ENCODE data around the gene IL25. TPM values are rescaled to one million over a fixed set of nuclear protein-coding genes. Genes with fewer than 3 reads are reported as not detected.

IL25 gene
- total RNA-seq, 4 donors from 2014 or later: not detected

DNA sequence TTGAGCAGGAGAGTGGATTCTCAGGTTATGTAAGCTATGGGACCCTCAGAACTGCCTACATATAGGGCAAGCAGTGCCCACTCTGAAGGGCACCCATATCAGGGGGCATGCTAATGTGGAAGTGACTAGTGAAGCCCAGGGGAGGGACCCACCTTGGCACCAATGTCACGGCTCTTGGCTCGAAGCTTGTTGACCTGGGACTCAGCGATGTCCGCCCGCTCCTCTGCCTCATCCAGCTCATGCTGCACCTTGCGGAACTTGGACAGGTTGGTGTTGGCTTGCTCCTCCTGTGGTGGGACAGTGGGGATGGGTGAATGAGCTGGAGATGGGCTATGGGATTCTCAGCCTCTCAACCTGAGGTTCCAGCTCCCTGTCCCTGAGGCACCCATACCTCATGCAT is 9.7 kb downstream of the IL25 start:
- H3K36me3 ChIP-seq: peaks cover 0 to 15% of the 10 kb centered on the region in 2 donors
- intact Hi-C loops (cut with DNase I; ENCODE audit: low total_unique reads): no loop called here

DNA sequence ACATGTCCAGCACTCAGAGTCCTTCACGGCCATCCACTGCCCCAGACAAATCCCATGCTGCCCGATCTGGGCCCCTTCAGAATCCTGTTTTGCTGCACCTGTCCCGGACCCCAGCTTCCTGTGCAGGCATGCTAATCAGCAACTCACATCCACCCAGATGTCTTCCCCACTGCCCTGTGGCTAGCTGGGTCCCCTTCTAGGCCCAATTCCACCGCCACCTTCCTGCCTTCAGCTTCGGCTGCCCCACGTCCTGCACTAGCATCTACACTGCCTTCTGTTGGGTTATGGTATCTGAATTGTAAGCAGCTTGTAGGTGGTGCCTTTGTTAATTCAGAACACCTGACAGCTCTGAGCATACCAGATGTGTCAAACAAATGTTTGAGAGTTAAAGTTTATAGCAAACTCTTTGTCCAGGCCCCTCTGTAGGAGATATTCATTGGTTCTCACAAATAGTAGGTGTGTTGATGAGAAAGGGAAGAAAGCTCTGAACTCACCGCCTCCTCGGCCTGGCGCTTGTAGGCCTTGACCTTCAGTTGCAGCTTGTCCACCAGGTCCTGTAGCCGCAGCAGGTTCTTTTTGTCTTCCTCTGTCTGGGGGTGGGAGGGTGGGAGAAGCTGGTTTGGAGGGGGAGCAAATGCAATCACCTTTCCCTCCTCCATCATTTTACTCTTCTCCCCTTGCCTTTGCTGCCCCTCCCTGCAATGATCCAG is 10.3 kb downstream of the IL25 start:
- in situ Hi-C loops (cut with MboI; ENCODE audit: low sequenced_read_pairs in 4 of 4) (loop anchor here in 3 of 4 donors (5.0 to 10.0 kb wide), 3 partner anchors 48 to 118 kb away; no protein-coding TSS in a partner anchor), intact Hi-C loops (cut with DNase I; ENCODE audit: low total_unique reads) (no loop called here)
- Histone ChIP-seq H3K27ac (no peak overlapping the region), H3K4me3 (no peak overlapping the region), H3K4me1 (no peaks in the 10 kb centered on the region), H3K9me3 (no peaks in the 10 kb centered on the region), H3K36me3 (peaks cover 0 to 15% of the 10 kb centered on the region in 2 donors), H3K27me3 (no peaks in the 10 kb centered on the region)
- no peak for ATAC-seq
- TF ChIP-seq POLR2A (IDR thresholded peaks at IDR 0.05): no peak
- TF ChIP-seq, protein P1, sequence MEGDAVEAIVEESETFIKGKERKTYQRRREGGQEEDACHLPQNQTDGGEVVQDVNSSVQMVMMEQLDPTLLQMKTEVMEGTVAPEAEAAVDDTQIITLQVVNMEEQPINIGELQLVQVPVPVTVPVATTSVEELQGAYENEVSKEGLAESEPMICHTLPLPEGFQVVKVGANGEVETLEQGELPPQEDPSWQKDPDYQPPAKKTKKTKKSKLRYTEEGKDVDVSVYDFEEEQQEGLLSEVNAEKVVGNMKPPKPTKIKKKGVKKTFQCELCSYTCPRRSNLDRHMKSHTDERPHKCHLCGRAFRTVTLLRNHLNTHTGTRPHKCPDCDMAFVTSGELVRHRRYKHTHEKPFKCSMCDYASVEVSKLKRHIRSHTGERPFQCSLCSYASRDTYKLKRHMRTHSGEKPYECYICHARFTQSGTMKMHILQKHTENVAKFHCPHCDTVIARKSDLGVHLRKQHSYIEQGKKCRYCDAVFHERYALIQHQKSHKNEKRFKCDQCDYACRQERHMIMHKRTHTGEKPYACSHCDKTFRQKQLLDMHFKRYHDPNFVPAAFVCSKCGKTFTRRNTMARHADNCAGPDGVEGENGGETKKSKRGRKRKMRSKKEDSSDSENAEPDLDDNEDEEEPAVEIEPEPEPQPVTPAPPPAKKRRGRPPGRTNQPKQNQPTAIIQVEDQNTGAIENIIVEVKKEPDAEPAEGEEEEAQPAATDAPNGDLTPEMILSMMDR (IDR thresholded peaks at IDR 0.05 in 4 of 5, conservative IDR thresholded peaks at IDR 0.05 in 1 of 5): no peak
- DNase-seq: no peak

More for the DNA sequence above, 9.7 kb downstream of the IL25 start:
- Histone ChIP-seq H3K4me1 (no peaks in the 10 kb centered on the region), H3K27me3 (no peaks in the 10 kb centered on the region), H3K27ac (no peak overlapping the region), H3K9me3 (no peaks in the 10 kb centered on the region), H3K4me3 (no peak overlapping the region)
- ATAC-seq (no peak), DNase-seq (peak in 1 of 2 donors; percentile 21)
- TF ChIP-seq, protein P1 (IDR thresholded peaks at IDR 0.05 in 4 of 5, conservative IDR thresholded peaks at IDR 0.05 in 1 of 5): no peak
- no peak for TF ChIP-seq POLR2A (IDR thresholded peaks at IDR 0.05)
- in situ Hi-C loops (cut with MboI; ENCODE audit: low sequenced_read_pairs in 4 of 4): loop anchor here in 3 of 4 donors (5.0 to 10.0 kb wide), 3 partner anchors 47 to 117 kb away; no protein-coding TSS in a partner anchor

DNA sequence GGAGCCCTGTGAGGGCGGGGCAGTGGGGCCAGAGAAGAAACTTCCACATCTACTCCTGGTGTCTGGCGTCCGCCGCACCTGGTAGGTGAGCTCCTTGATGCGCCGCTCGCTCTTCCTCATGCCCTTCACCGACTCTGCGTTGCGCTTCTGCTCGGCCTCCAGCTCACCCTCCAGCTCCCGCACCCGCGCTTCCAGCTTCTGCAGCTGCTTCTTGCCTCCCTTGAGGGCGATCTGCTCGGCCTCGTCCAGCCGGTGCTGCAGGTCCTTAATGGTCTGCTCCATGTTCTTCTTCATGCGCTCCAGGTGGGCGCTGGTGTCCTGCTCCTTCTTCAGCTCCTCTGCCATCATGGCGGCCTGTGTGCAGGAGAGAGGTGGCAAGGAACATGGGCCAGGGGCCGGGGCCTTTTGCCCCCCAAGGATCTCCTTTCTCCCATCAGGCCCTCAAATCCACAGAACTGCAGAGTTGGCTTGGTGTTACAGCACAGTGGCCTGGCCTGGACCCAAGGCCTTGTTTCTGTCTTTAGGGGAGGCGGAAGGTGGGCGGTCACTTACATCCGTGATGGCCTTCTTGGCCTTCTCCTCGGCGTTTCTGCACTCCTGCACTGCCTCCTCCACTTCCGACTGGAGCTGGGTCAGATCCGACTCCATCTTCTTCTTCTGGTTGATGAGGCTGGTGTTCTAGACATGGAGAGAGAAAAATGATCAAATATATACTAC is 11.9 kb downstream of the IL25 start:
- no peak for TF ChIP-seq POLR2A (IDR thresholded peaks at IDR 0.05)
- TF ChIP-seq, protein P1 (IDR thresholded peaks at IDR 0.05 in 4 of 5, conservative IDR thresholded peaks at IDR 0.05 in 1 of 5): no peak
- in situ Hi-C loops (cut with MboI; ENCODE audit: low sequenced_read_pairs in 4 of 4): loop anchor here in 3 of 4 donors (5.0 to 10.0 kb wide), 3 partner anchors 50 to 120 kb away; no protein-coding TSS in a partner anchor

DNA sequence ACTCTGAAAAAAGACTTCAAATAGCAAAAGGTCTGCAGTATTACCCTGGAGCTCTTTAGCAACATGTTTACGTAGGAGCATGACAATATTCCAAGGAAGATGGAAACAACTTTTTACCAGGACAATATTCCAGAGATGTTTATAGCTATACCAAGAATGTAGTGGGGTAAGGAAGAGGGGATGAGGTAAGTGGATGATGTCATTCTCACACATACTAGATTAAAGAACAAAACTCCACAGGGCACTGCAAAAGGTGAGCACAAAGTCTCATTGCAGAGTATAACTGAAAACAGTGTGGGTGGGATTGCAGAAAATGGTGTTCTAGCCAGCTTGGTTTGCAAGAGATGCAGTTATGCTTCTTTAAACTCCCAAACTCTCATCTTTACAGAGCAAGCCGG is 12.6 kb downstream of the IL25 start:
- Histone ChIP-seq H3K9me3 (no peaks in the 10 kb centered on the region), H3K4me1 (no peaks in the 10 kb centered on the region), H3K27me3 (no peaks in the 10 kb centered on the region), H3K4me3 (no peak overlapping the region), H3K27ac (no peak overlapping the region), H3K36me3 (peaks cover 0 to 15% of the 10 kb centered on the region in 2 donors)
- no peak for ATAC-seq
- TF ChIP-seq, protein P1 (IDR thresholded peaks at IDR 0.05 in 4 of 5, conservative IDR thresholded peaks at IDR 0.05 in 1 of 5): no peak
- no peak for TF ChIP-seq POLR2A (IDR thresholded peaks at IDR 0.05)
- no peak for DNase-seq
- intact Hi-C loops (cut with DNase I; ENCODE audit: low total_unique reads): no loop called here
- in situ Hi-C loops (cut with MboI; ENCODE audit: low sequenced_read_pairs in 4 of 4): loop anchor here in 2 of 4 donors (10.0 kb wide), 2 partner anchors 50 to 120 kb away; no protein-coding TSS in a partner anchor

More for the DNA sequence above, 11.9 kb downstream of the IL25 start:
- Histone ChIP-seq H3K4me3 (no peak overlapping the region), H3K27ac (no peak overlapping the region), H3K9me3 (no peaks in the 10 kb centered on the region), H3K4me1 (no peaks in the 10 kb centered on the region), H3K27me3 (no peaks in the 10 kb centered on the region), H3K36me3 (peaks cover 0 to 15% of the 10 kb centered on the region in 2 donors)
- intact Hi-C loops (cut with DNase I; ENCODE audit: low total_unique reads): no loop called here
- DNase-seq: no peak
- no peak for ATAC-seq

Measured in gastrocnemius medialis (tissue), 4 donors.